ENCODE measurements around the gene VPS41.
"Not testable (repeated sequence)": the region's sequence is repeated elsewhere in the genome, so short reads cannot be mapped to it uniquely, and the experiment has no call there.

VPS41 gene

GRCh38 chr7:38908759-38909335, at the start of gene VPS41:
TSS of gene VPS41 (minus strand) at chr7:38909191. CDS start at chr7:38909174, 17 bp downstream.
- DNase-seq (ENCODE audit: low read depth, low spot score): peak; percentile 67

GRCh38 chr7:38955892-38956291, 46.9 kb upstream of the VPS41 start:
- no peak for DNase-seq (ENCODE audit: low read depth, low spot score)

GRCh38 chr7:38953971-38954370, 45.0 kb upstream of the VPS41 start:
- DNase-seq (ENCODE audit: low read depth, low spot score): no peak

- no peak for DNase-seq (ENCODE audit: low read depth, low spot score)
Measured at GRCh38 chr7:38953227-38953626, 44.2 kb upstream of the VPS41 start.

- no peak for DNase-seq (ENCODE audit: low read depth, low spot score)
Measured at GRCh38 chr7:38951213-38951612, 42.2 kb upstream of the VPS41 start.

GRCh38 chr7:38950309-38950708, 41.3 kb upstream of the VPS41 start:
- DNase-seq (ENCODE audit: low read depth, low spot score): no peak

GRCh38 chr7:38947541-38947940, 38.5 kb upstream of the VPS41 start:
- DNase-seq (ENCODE audit: low read depth, low spot score): not testable (repeated sequence)

- no peak for DNase-seq (ENCODE audit: low read depth, low spot score)
Measured at GRCh38 chr7:38942431-38943051, 33.5 kb upstream of the VPS41 start.

- DNase-seq (ENCODE audit: low read depth, low spot score): no peak
Measured at GRCh38 chr7:38940774-38941173, 31.8 kb upstream of the VPS41 start.

- no peak for DNase-seq (ENCODE audit: low read depth, low spot score)
Measured at GRCh38 chr7:38938589-38938988, 29.6 kb upstream of the VPS41 start.

- no peak for DNase-seq (ENCODE audit: low read depth, low spot score)
Measured at GRCh38 chr7:38938001-38938485, 29.1 kb upstream of the VPS41 start.

GRCh38 chr7:38936641-38937040, 27.6 kb upstream of the VPS41 start:
- DNase-seq (ENCODE audit: low read depth, low spot score): no peak

GRCh38 chr7:38934536-38934935, 25.5 kb upstream of the VPS41 start:
- DNase-seq (ENCODE audit: low read depth, low spot score): no peak

- DNase-seq (ENCODE audit: low read depth, low spot score): no peak
Measured at GRCh38 chr7:38934051-38934450, 25.1 kb upstream of the VPS41 start.

- no peak for DNase-seq (ENCODE audit: low read depth, low spot score)
Measured at GRCh38 chr7:38932509-38933168, 23.6 kb upstream of the VPS41 start.

- DNase-seq (ENCODE audit: low read depth, low spot score): no peak
Measured at GRCh38 chr7:38929460-38930171, 20.6 kb upstream of the VPS41 start.

GRCh38 chr7:38928506-38928905, 19.5 kb upstream of the VPS41 start:
- DNase-seq (ENCODE audit: low read depth, low spot score): no peak

GRCh38 chr7:38927751-38928150, 18.8 kb upstream of the VPS41 start:
- DNase-seq (ENCODE audit: low read depth, low spot score): no peak

- no peak for DNase-seq (ENCODE audit: low read depth, low spot score)
Measured at GRCh38 chr7:38920731-38921130, 11.7 kb upstream of the VPS41 start.

- DNase-seq (ENCODE audit: low read depth, low spot score): no peak
Measured at GRCh38 chr7:38916396-38916795, 7.4 kb upstream of the VPS41 start.

GRCh38 chr7:38909870-38910269, 879 bp upstream of the VPS41 start:
- no peak for DNase-seq (ENCODE audit: low read depth, low spot score)

GRCh38 chr7:38907766-38908165, 1.2 kb downstream of the VPS41 start:
- no peak for DNase-seq (ENCODE audit: low read depth, low spot score)
